GM12878 (cell line): ENCODE measurements around the gene YTHDC1. TPM values are rescaled to one million over a fixed set of nuclear protein-coding genes. Genes with fewer than 3 reads are reported as not detected.

Experiments used
- JUNB ChIP-seq: IDR thresholded peaks from 2 replicates; pipeline ENCODE4 v1.6.1; 2016; ENCODE audit warnings: antibody characterized with exemption, mild to moderate bottlenecking
- KDM1A ChIP-seq: fragments of 200-600 bp; sonication (generic); IDR thresholded peaks from 2 replicates; pipeline ENCODE4 v1.6.1; 2016; ENCODE audit warnings: borderline replicate concordance
- RBBP5 ChIP-seq: fragments of 200-600 bp; sonication (generic); conservative IDR thresholded peaks from 2 replicates; pipeline ENCODE4 v1.6.1; 2016
- STAT1 ChIP-seq: fragments of 450-650 bp; conservative IDR thresholded peaks from 2 replicates; pipeline ENCODE4 v1.6.1; 2014; ENCODE audit warnings: antibody characterized with exemption, mild to moderate bottlenecking
- ZBTB40 ChIP-seq: fragments of 450-650 bp; IDR thresholded peaks from 2 replicates; pipeline ENCODE4 v1.6.1; 2016; ENCODE audit warnings: mild to moderate bottlenecking, moderate library complexity, borderline replicate concordance
- ZNF687 ChIP-seq: fragments of 450-650 bp; IDR thresholded peaks from 2 replicates; pipeline ENCODE4 v1.6.1; 2017; ENCODE audit warnings: mild to moderate bottlenecking, moderate library complexity
- polyA plus RNA-seq, 11 experiments: library from polyadenylated mRNA; depleted of rRNA in 4 of 11; unstranded in 6 of 11; stranded (reverse) in 5 of 11; fragments of >200 nt; fragmentation: Nextera tagmentation in 4 of 11; fragmentation: Illumina TruSeq in 1 of 11; extraction: Ambion mirVana in 4 of 11; extraction: Trizol in 1 of 11; gene quantifications; 1 replicate in 1 of 11; 2 replicates in 10 of 11; pipeline versions ENCODE4 v1.2.1 to v1.2.3, GENCODE V29; 2011 to 2016; ENCODE audit warnings: inconsistent platforms in 2 of 11, missing spikeins in 2 of 11, low read depth in 1 of 11
- total RNA-seq, 4 experiments: library from RNA; depleted of rRNA in 3 of 4; stranded (reverse); fragments of >200 nt in 3 of 4; fragmentation: Illumina TruSeq in 1 of 4; extraction: Trizol in 1 of 4; gene quantifications; 2 replicates each; pipeline versions ENCODE4 v1.2.1 to v1.2.3, GENCODE V29; 2013 to 2021

The YTHDC1 gene
- total and polyA plus RNA-seq, 10 of the 15 experiments (the other 5 are each of a cell fraction or from before 2014, with no cell fraction given), result 18.7 to 83.2 (median 47.5) TPM

GRCh38 chr4:68319040-68319439, 30.9 kb downstream of the YTHDC1 start (continued):
- no peak for TF ChIP-seq JUNB
- no peak for TF ChIP-seq ZNF687
- no peak for TF ChIP-seq STAT1
- no peak for TF ChIP-seq KDM1A
- no peak for TF ChIP-seq RBBP5
- TF ChIP-seq ZBTB40, result no peak
